GM12878 (cell line): Measurements from ENCODE around the gene HOXB1. TPM values are rescaled to one million over a fixed set of nuclear protein-coding genes. Genes with fewer than 3 reads are reported as not detected.

Experiments
- ATAC-seq: fragments of 200-7000 bp; cut with Tn5 transposase; 3 replicates; pipeline ENCODE4 v1.9.1; 2020; ENCODE audit warnings: mild to moderate bottlenecking, moderate library complexity
- BruUV-seq: library from RNA; stranded (reverse); fragments of 400-500 nt; replicated peaks from 2 replicates; lab custom pipeline; 2021; lab: Mats Ljungman, UMichigan
- CTCF ChIA-PET: fragments of 300-600 bp; sonication (Branson Sonifier 250); formaldehyde crosslinking; extraction: SDS; loops from one replicate; lab custom pipeline; 2021; ENCODE audit warnings: inconsistent platforms; lab: Yijun Ruan, JAX
- POLR2A ChIA-PET: fragments of 350-600 bp; formaldehyde crosslinking; extraction: SDS; loops from one replicate; lab custom pipeline; 2021; ENCODE audit warnings: inconsistent platforms; lab: Charles Lee
- RAD21 ChIA-PET: fragments of 300-600 bp; sonication (Branson Sonifier 250); formaldehyde crosslinking; loops from one replicate; lab custom pipeline; 2023; ENCODE audit warnings: antibody characterized with exemption; ENCODE audit not compliant: unreplicated experiment; lab: Charles Lee
- SMC1A ChIA-PET: fragments of 300-600 bp; sonication (Branson Sonifier 250); formaldehyde crosslinking; loops from one replicate; lab custom pipeline; 2023; ENCODE audit not compliant: unreplicated experiment, uncharacterized antibody; lab: Charles Lee
- DNase-seq: peaks from one replicate; pipeline ENCODE4 v3.0.0-alpha.2; 2011; ENCODE audit warnings: low read depth, low spot score
- FAIRE-seq: peaks from 3 replicates; lab custom pipeline; 2011; peaks lifted over from hg19 to GRCh38; lab: Jason Lieb, UNC
- H2AFZ ChIP-seq: 2 replicates; pipeline ENCODE4 v1.6.0; 2011; ENCODE audit warnings: low read depth, low read length, control low read depth; ENCODE audit not compliant: control insufficient read depth
- H3K27ac ChIP-seq: 2 replicates; pipeline ENCODE4 v1.5.1; 2011; ENCODE audit warnings: control low read depth; ENCODE audit not compliant: control insufficient read depth, insufficient read depth
- H3K27me3 ChIP-seq, 2 experiments: replicated peaks in 1 of 2; 2 replicates each; pipeline versions ENCODE4 v1.6.0 to v1.6.1; 2011; ENCODE audit warnings: low read length in 1 of 2; ENCODE audit not compliant: control insufficient read depth in 2 of 2, insufficient read depth in 2 of 2
- H3K36me3 ChIP-seq, 2 experiments: 2 replicates each; pipeline ENCODE4 v1.5.1; 2011; ENCODE audit warnings: low read length in 1 of 2; ENCODE audit not compliant: control insufficient read depth in 2 of 2, insufficient read depth in 2 of 2
- H3K4me1 ChIP-seq: 2 replicates; pipeline ENCODE4 v1.6.1; 2011; ENCODE audit warnings: mild to moderate bottlenecking, low read length, moderate library complexity, mixed read lengths; ENCODE audit not compliant: control insufficient read depth, insufficient read depth
- H3K4me2 ChIP-seq: 2 replicates; pipeline ENCODE4 v1.6.0; 2011; ENCODE audit warnings: control low read depth; ENCODE audit not compliant: control insufficient read depth, insufficient read depth
- H3K4me3 ChIP-seq: fragments of 200-600 bp; sonication (generic); 2 replicates; pipeline ENCODE4 v1.5.1; 2016
- H3K79me2 ChIP-seq: 2 replicates; pipeline ENCODE4 v1.6.0; 2011; ENCODE audit warnings: low read length; ENCODE audit not compliant: control insufficient read depth, insufficient read depth
- H3K9ac ChIP-seq: 2 replicates; pipeline ENCODE4 v1.8.0; 2011; ENCODE audit warnings: low read length, control low read depth, mixed read lengths; ENCODE audit not compliant: control insufficient read depth, insufficient read depth
- H3K9me3 ChIP-seq: replicated peaks from 3 replicates; pipeline ENCODE4 v1.5.1; 2011; ENCODE audit warnings: mild to moderate bottlenecking, low read length; ENCODE audit not compliant: control insufficient read depth, insufficient read depth
- H4K20me1 ChIP-seq: 2 replicates; pipeline ENCODE4 v1.6.0; 2011; ENCODE audit not compliant: control insufficient read depth, insufficient read depth
- PRDM15 ChIP-seq: fragments of 450-650 bp; formaldehyde crosslinking; IDR thresholded peaks from 2 replicates; pipeline ENCODE4 v1.4.0; 2020; ENCODE audit warnings: mild to moderate bottlenecking, moderate library complexity
- RAD21 ChIP-seq: IDR thresholded peaks from 2 replicates; pipeline ENCODE4 v1.6.1; 2011; ENCODE audit warnings: mild to moderate bottlenecking, low read depth, low read length, moderate library complexity; ENCODE audit not compliant: insufficient read depth
- SMC3 ChIP-seq: IDR thresholded peaks from 2 replicates; pipeline ENCODE4 v1.6.1; 2011; ENCODE audit warnings: low read length, improper control_type of control experiment, borderline replicate concordance
- WGBS: methylation state at CpG from one replicate; pipeline ENCODE4 v1.1.6; 2016; ENCODE audit warnings: low lambda C conversion rate; ENCODE audit not compliant: insufficient replicate concordance, insufficient coverage; ENCODE audit errors: missing lambda C conversion rate; 5-methylcytosine and 5-hydroxymethylcytosine counted together
- in situ Hi-C: fragments of 300-500 bp; cut with MboI; formaldehyde crosslinking; loops from 9 replicates; pipeline ENCODE4 v1.14.3; 2018; ENCODE audit warnings: mixed read lengths
- intact Hi-C: fragments of 100-400 bp; cut with micrococcal nuclease; formaldehyde crosslinking; loops from one replicate; pipeline ENCODE4 v1.14.2; 2022; ENCODE audit not compliant: unreplicated experiment
- polyA plus RNA-seq, 11 experiments: library from polyadenylated mRNA; depleted of rRNA in 4 of 11; unstranded in 6 of 11; stranded (reverse) in 5 of 11; fragments of >200 nt; fragmentation: Nextera tagmentation in 4 of 11; fragmentation: Illumina TruSeq in 1 of 11; extraction: Ambion mirVana in 4 of 11; extraction: Trizol in 1 of 11; gene quantifications; 1 replicate in 1 of 11; 2 replicates in 10 of 11; pipeline versions ENCODE4 v1.2.1 to v1.2.3, GENCODE V29; 2011 to 2016; ENCODE audit warnings: inconsistent platforms in 2 of 11, missing spikeins in 2 of 11, low read depth in 1 of 11
- total RNA-seq, 4 experiments: library from RNA; depleted of rRNA in 3 of 4; stranded (reverse); fragments of >200 nt in 3 of 4; fragmentation: Illumina TruSeq in 1 of 4; extraction: Trizol in 1 of 4; gene quantifications; 2 replicates each; pipeline versions ENCODE4 v1.2.1 to v1.2.3, GENCODE V29; 2013 to 2021

Gene HOXB1
- total and polyA plus RNA-seq, 10 of the 15 experiments (the other 5 are each of a cell fraction or from before 2014, with no cell fraction given) = not detected

GRCh38 chr17:48541036-48541576, 10.3 kb upstream of the HOXB1 start (continued):
- TF ChIP-seq RAD21 (no peak), PRDM15 (CRISPR knock-in tag) (no peak)
- TF ChIP-seq, all 136 proteins: peak for 3

GRCh38 chr17:48540213-48540612, 9.4 kb upstream of the HOXB1 start:
- H3K27me3 ChIP-seq = peaks cover 0 to 4% of the 10 kb centered on the region in 2 experiments; a peak in 1 of 4 replicates
- no peaks in the 10 kb centered on the region for H3K9me3 ChIP-seq
- no peak overlapping the region for H2AFZ ChIP-seq
- no peak for DNase-seq
- peaks cover 12% of the 10 kb centered on the region for H3K79me2 ChIP-seq
- TF ChIP-seq SMC3 = no peak
- H3K9ac ChIP-seq = no peak overlapping the region
- no peak overlapping the region for H3K4me3 ChIP-seq
- no peak overlapping the region for H3K27ac ChIP-seq
- no peaks in the 10 kb centered on the region for H4K20me1 ChIP-seq
- ATAC-seq = no peak
- H3K36me3 ChIP-seq = no peaks in the 10 kb centered on the region
- H3K4me2 ChIP-seq = no peak overlapping the region
- ChIA-PET RAD21 (interaction anchor here (1.0 to 3.3 kb wide), 3 partner anchors 27 to 48 kb away, joined by 3 to 18 read pairs (median 6); no protein-coding TSS in a partner anchor), POLR2A (interaction anchor here (0.5 to 1.5 kb wide), 5 partner anchors 9 to 1447 kb away, joined by 3 to 6 read pairs (median 5); no protein-coding TSS in a partner anchor), SMC1A (interaction anchor here (0.9 to 2.8 kb wide), 8 partner anchors 7 to 188 kb away, joined by 3 to 13 read pairs (median 4); partner anchors contain the start of gene HOXB5), CTCF (interaction anchor here (0.7 to 2.8 kb wide), 10 partner anchors 18 to 206 kb away, joined by 3 to 12 read pairs (median 4); no protein-coding TSS in a partner anchor)
- WGBS = 100% methylated on average over 1 of the region's 1 CpG
- intact Hi-C loops (loop anchor here (5.0 kb wide), 1 partner anchor 48 kb away; no protein-coding TSS in a partner anchor), in situ Hi-C loops (no loop called here)
- no TSS peak for BruUV-seq
- H3K4me1 ChIP-seq = no peaks in the 10 kb centered on the region
- FAIRE-seq = no peak
